ENCODE results near the gene MAJIN.

The MAJIN gene

GRCh38 chr11:64967375-64967774 is 4.5 kb downstream of the MAJIN start:
- Mint-ChIP-seq H3K27ac (no peak overlapping the region), H3K4me3 (no peak overlapping the region), H3K9me3 (no peaks in the 10 kb centered on the region), H3K4me1 (peaks cover 39% of the 10 kb centered on the region), H3K36me3 (ENCODE audit: low read depth) (peaks cover 2% of the 10 kb centered on the region), H3K27me3 (peaks cover 6% of the 10 kb centered on the region)
- ATAC-seq (no peak), DNase-seq (no peak)

- H3K9me3 Mint-ChIP-seq = no peaks in the 10 kb centered on the region
- peaks cover 7% of the 10 kb centered on the region for H3K27me3 Mint-ChIP-seq
- no peak overlapping the region for H3K27ac Mint-ChIP-seq
- ATAC-seq (no peak), DNase-seq (no peak)
- peaks cover 9% of the 10 kb centered on the region for H3K4me1 Mint-ChIP-seq
- H3K36me3 Mint-ChIP-seq (ENCODE audit: low read depth) = no peaks in the 10 kb centered on the region
- H3K4me3 Mint-ChIP-seq = no peak overlapping the region
Measured at GRCh38 chr11:64963072-64963631, 8.8 kb downstream of the MAJIN start.

- peaks cover 2% of the 10 kb centered on the region for H3K4me1 Mint-ChIP-seq
- H3K27me3 Mint-ChIP-seq = peaks cover 5% of the 10 kb centered on the region
- H3K4me3 Mint-ChIP-seq = no peak overlapping the region
- no peak for DNase-seq
- ATAC-seq = no peak
- H3K36me3 Mint-ChIP-seq (ENCODE audit: low read depth) = no peaks in the 10 kb centered on the region
- H3K9me3 Mint-ChIP-seq = no peaks in the 10 kb centered on the region
- H3K27ac Mint-ChIP-seq = no peak overlapping the region
Measured at GRCh38 chr11:64960719-64961118, 11.2 kb downstream of the MAJIN start.

GRCh38 chr11:64959498-64959897 is 12.4 kb downstream of the MAJIN start:
- H3K4me1 Mint-ChIP-seq = no peaks in the 10 kb centered on the region
- peaks cover 5% of the 10 kb centered on the region for H3K27me3 Mint-ChIP-seq
- H3K27ac Mint-ChIP-seq = no peak overlapping the region
- DNase-seq (no peak), ATAC-seq (no peak)
- no peaks in the 10 kb centered on the region for H3K9me3 Mint-ChIP-seq
- H3K4me3 Mint-ChIP-seq = no peak overlapping the region
- no peaks in the 10 kb centered on the region for H3K36me3 Mint-ChIP-seq (ENCODE audit: low read depth)

GRCh38 chr11:64954201-64954600 is 17.7 kb downstream of the MAJIN start:
- Mint-ChIP-seq H3K27me3 (peaks cover 7% of the 10 kb centered on the region), H3K27ac (no peak overlapping the region), H3K36me3 (ENCODE audit: low read depth) (no peaks in the 10 kb centered on the region)

GRCh38 chr11:64951529-64951928 is 20.4 kb downstream of the MAJIN start:
- ATAC-seq = no peak

More at GRCh38 chr11:64954201-64954600, 17.7 kb downstream of the MAJIN start:
- Mint-ChIP-seq H3K4me1 (no peaks in the 10 kb centered on the region), H3K9me3 (no peaks in the 10 kb centered on the region), H3K4me3 (no peak overlapping the region)
- ATAC-seq (no peak), DNase-seq (no peak)

GRCh38 chr11:64947208-64947814 is 24.6 kb downstream of the MAJIN start:
- H3K4me3 Mint-ChIP-seq = no peak overlapping the region

More at GRCh38 chr11:64951529-64951928, 20.4 kb downstream of the MAJIN start:
- Mint-ChIP-seq H3K9me3 (no peaks in the 10 kb centered on the region), H3K27me3 (peaks cover 10% of the 10 kb centered on the region), H3K4me1 (no peaks in the 10 kb centered on the region), H3K36me3 (ENCODE audit: low read depth) (no peaks in the 10 kb centered on the region), H3K4me3 (no peak overlapping the region), H3K27ac (no peak overlapping the region)
- no peak for DNase-seq

GRCh38 chr11:64936539-64936938 is 35.4 kb downstream of the MAJIN start:
- no peak overlapping the region for H3K27ac Mint-ChIP-seq
- ATAC-seq = no peak

More at GRCh38 chr11:64947208-64947814, 24.6 kb downstream of the MAJIN start:
- Mint-ChIP-seq H3K27me3 (peaks cover 7% of the 10 kb centered on the region), H3K27ac (no peak overlapping the region), H3K36me3 (ENCODE audit: low read depth) (no peaks in the 10 kb centered on the region), H3K4me1 (no peaks in the 10 kb centered on the region), H3K9me3 (no peaks in the 10 kb centered on the region)
- ATAC-seq (no peak), DNase-seq (no peak)

GRCh38 chr11:64935359-64936081 is 36.4 kb downstream of the MAJIN start, which contains the start of gene GPHA2:
Gene GPHA2, minus strand, starts transcription at chr11:64935893. Its CDS starts 433 bp downstream, at chr11:64935460.
- Mint-ChIP-seq H3K27ac (no peak within 1 kb of the TSS), H3K4me1 (no peaks in the 10 kb centered on the region), H3K36me3 (ENCODE audit: low read depth) (no peaks in the 10 kb centered on the region), H3K4me3 (no peak within 1 kb of the TSS), H3K27me3 (peaks cover 1% of the 10 kb centered on the region), H3K9me3 (no peaks in the 10 kb centered on the region)
- ATAC-seq (no peak), DNase-seq (no peak)

More at GRCh38 chr11:64936539-64936938, 35.4 kb downstream of the MAJIN start:
- H3K36me3 Mint-ChIP-seq (ENCODE audit: low read depth) = no peaks in the 10 kb centered on the region
- peaks cover 3% of the 10 kb centered on the region for H3K27me3 Mint-ChIP-seq
- DNase-seq = no peak
- no peaks in the 10 kb centered on the region for H3K9me3 Mint-ChIP-seq
- no peak overlapping the region for H3K4me3 Mint-ChIP-seq
- no peaks in the 10 kb centered on the region for H3K4me1 Mint-ChIP-seq

GRCh38 chr11:64934682-64935358 is 37.1 kb downstream of the MAJIN start:
- H3K9me3 Mint-ChIP-seq = no peaks in the 10 kb centered on the region
- DNase-seq (no peak), ATAC-seq (no peak)
- H3K36me3 Mint-ChIP-seq (ENCODE audit: low read depth) = no peaks in the 10 kb centered on the region
- no peaks in the 10 kb centered on the region for H3K27me3 Mint-ChIP-seq
- no peaks in the 10 kb centered on the region for H3K4me1 Mint-ChIP-seq
- no peak overlapping the region for H3K27ac Mint-ChIP-seq
- no peak overlapping the region for H3K4me3 Mint-ChIP-seq

GRCh38 chr11:64933935-64934681 is 37.8 kb downstream of the MAJIN start:
- no peaks in the 10 kb centered on the region for H3K27me3 Mint-ChIP-seq
- DNase-seq (no peak), ATAC-seq (no peak)
- H3K4me3 Mint-ChIP-seq = no peak overlapping the region
- no peaks in the 10 kb centered on the region for H3K36me3 Mint-ChIP-seq (ENCODE audit: low read depth)
- no peaks in the 10 kb centered on the region for H3K9me3 Mint-ChIP-seq
- no peak overlapping the region for H3K27ac Mint-ChIP-seq
- H3K4me1 Mint-ChIP-seq = no peaks in the 10 kb centered on the region

GRCh38 chr11:64933213-64933934 is 38.5 kb downstream of the MAJIN start:
- no peak overlapping the region for H3K27ac Mint-ChIP-seq
- no peaks in the 10 kb centered on the region for H3K9me3 Mint-ChIP-seq
- ATAC-seq (no peak), DNase-seq (no peak)
- no peaks in the 10 kb centered on the region for H3K36me3 Mint-ChIP-seq (ENCODE audit: low read depth)
- H3K27me3 Mint-ChIP-seq = no peaks in the 10 kb centered on the region
- H3K4me3 Mint-ChIP-seq = no peak overlapping the region
- no peaks in the 10 kb centered on the region for H3K4me1 Mint-ChIP-seq

- ATAC-seq = no peak
- Mint-ChIP-seq H3K36me3 (ENCODE audit: low read depth) (no peaks in the 10 kb centered on the region), H3K27ac (no peak overlapping the region), H3K27me3 (no peaks in the 10 kb centered on the region), H3K4me1 (no peaks in the 10 kb centered on the region), H3K9me3 (no peaks in the 10 kb centered on the region), H3K4me3 (no peak overlapping the region)
- no peak for DNase-seq
Measured at GRCh38 chr11:64932324-64932723, 39.6 kb downstream of the MAJIN start.

- Mint-ChIP-seq H3K36me3 (ENCODE audit: low read depth) (no peaks in the 10 kb centered on the region), H3K4me3 (no peak overlapping the region), H3K27me3 (no peaks in the 10 kb centered on the region), H3K27ac (no peak overlapping the region), H3K9me3 (no peaks in the 10 kb centered on the region), H3K4me1 (no peaks in the 10 kb centered on the region)
- no peak for ATAC-seq
- DNase-seq = no peak
Measured at GRCh38 chr11:64931290-64931689, 40.6 kb downstream of the MAJIN start.
